Heart right ventricle (tissue), 16 donors: ENCODE measurements around the gene RDH16. TPM values are rescaled to one million over a fixed set of nuclear protein-coding genes. Genes with fewer than 3 reads are reported as not detected.
A peak's percentile ranks its signal among the peaks of the same experiment; 100 is the strongest.

Source experiments
- ATAC-seq, 8 donors: fragments of 200-7000 bp; cut with Tn5 transposase; one replicate each; pipeline ENCODE4 v1.9.1; 2020; ENCODE audit warnings: mild to moderate bottlenecking in 8 of 8, moderate library complexity in 8 of 8, moderate number of reproducible peaks in 1 of 8
- DNase-seq, 2 donors: peaks; one replicate each; pipeline ENCODE4 v3.0.0-alpha.2; 2020
- H3K27ac ChIP-seq, 10 donors: fragments of 200-600 bp; sonication (generic) in 2 of 10; one replicate each; pipeline versions ENCODE4 v1.5.0 to v1.8.0; 2020 to 2022; ENCODE audit warnings: mild to moderate bottlenecking in 3 of 10
- H3K27me3 ChIP-seq, 7 donors: fragments of 200-600 bp; one replicate each; pipeline ENCODE4 v1.8.0; 2021 to 2022; ENCODE audit warnings: mild to moderate bottlenecking in 2 of 7
- H3K36me3 ChIP-seq, 9 donors: fragments of 200-600 bp; sonication (generic) in 1 of 9; one replicate each; pipeline versions ENCODE4 v1.5.0 to v1.8.0; 2020 to 2022; ENCODE audit warnings: mild to moderate bottlenecking in 2 of 9
- H3K4me1 ChIP-seq, 9 donors: fragments of 200-600 bp; sonication (generic) in 1 of 9; one replicate each; pipeline versions ENCODE4 v1.5.0 to v1.8.0; 2020 to 2022; ENCODE audit warnings: mild to moderate bottlenecking in 4 of 9
- H3K4me3 ChIP-seq, 10 donors: fragments of 200-600 bp; sonication (generic) in 2 of 10; one replicate each; pipeline versions ENCODE4 v1.5.0 to v1.8.0; 2020 to 2022; ENCODE audit warnings: mild to moderate bottlenecking in 7 of 10, moderate library complexity in 2 of 10
- H3K9me3 ChIP-seq, 11 donors: fragments of 200-600 bp in 10 of 11; sonication (generic) in 2 of 11; one replicate each; pipeline versions ENCODE4 v1.5.0 to v1.8.0; 2013 to 2022; ENCODE audit warnings: mild to moderate bottlenecking in 2 of 11, control low read depth in 1 of 11, moderate library complexity in 1 of 11
- WGBS, 2 donors: extraction: QIAGEN DNeasy Blood & Tissue Kit; methylation state at CpG; one replicate each; pipeline ENCODE4 v1.1.7; 2013; ENCODE audit warnings: inconsistent platforms in 1 of 2; 5-methylcytosine and 5-hydroxymethylcytosine counted together
- intact Hi-C, 10 donors: fragments of 100-400 bp; cut with DNase I; formaldehyde crosslinking; loops; one replicate each; pipeline versions ENCODE4 v1.11.1 to v1.14.2; 2022
- polyA plus RNA-seq, 2 donors: library from polyadenylated mRNA; stranded (reverse); fragments of 200-250 nt; gene quantifications; one replicate each; pipeline ENCODE4 v1.2.3, GENCODE V29; 2013
- total RNA-seq, 10 donors: library from RNA; stranded (reverse); fragmentation: NEBNext Ultra II Directional in 3 of 10; extraction: Animal tissue kit (Norgen Biotek cat#: 25700) in 3 of 10; gene quantifications; one replicate each; pipeline versions ENCODE4 v1.2.1 to v1.2.4, GENCODE V29; 2021 to 2023
- TF ChIP-seq, protein P1 (sequence below), 9 donors: fragments of 200-600 bp; sonication (generic) in 2 of 9; IDR thresholded peaks; one replicate each; pipeline versions ENCODE4 v1.5.0 to v1.8.0; 2021 to 2022; ENCODE audit warnings: antibody characterized with exemption in 9 of 9, mild to moderate bottlenecking in 5 of 9, moderate library complexity in 1 of 9
- donor health status: Arrhythmogenic right ventricular cardiomyopathy.
- donor health status: ischemic (EF 13 %, LVEDD 7.1; RV severe dilation, severe dysfunction).
- donor health status: healthy with polysubstance abuse.
- donor health status: DM: no; HTN: yes; CAD: no.
- donor health status: DM: no; HTN: no; CAD: no.
- donor health status: ischemic (EF 25% LVEDD 6.9; RV normal size, moderate dysfunction).
- donor health status: ischemic (EF 25% LVEDD 5.7; RV mildly dilated, moderate dysfunction).
- donor health status: healthy.
- donor health status: DM: yes; HTN: yes; CAD: no.
- donor health status: Ischemic cardiomyopathy.
- donor health status: ischemic (EF 35%, LVEDD 5.7; RV mildly dilated, moderate dysfunction).
- donor health status: nonischemic (EF 11% LVEDD 7.7; RV severe dilation, severe dysfunction).
- donor health status: DM: yes; HTN: yes; CAD: no.
- donor health status: PGD.
- donor health status: ischemic (EF 29% LVEDD 5.4; RV normal size, mild dysfunction).
- donor health status: nonischemic (EF 23%, LVEDD 6.1; RV moderate dilation, normal function).

Gene RDH16
- total and polyA plus RNA-seq, 12 donors, result 0.12 to 0.59 (median 0.23) TPM; not detected in 2

DNA sequence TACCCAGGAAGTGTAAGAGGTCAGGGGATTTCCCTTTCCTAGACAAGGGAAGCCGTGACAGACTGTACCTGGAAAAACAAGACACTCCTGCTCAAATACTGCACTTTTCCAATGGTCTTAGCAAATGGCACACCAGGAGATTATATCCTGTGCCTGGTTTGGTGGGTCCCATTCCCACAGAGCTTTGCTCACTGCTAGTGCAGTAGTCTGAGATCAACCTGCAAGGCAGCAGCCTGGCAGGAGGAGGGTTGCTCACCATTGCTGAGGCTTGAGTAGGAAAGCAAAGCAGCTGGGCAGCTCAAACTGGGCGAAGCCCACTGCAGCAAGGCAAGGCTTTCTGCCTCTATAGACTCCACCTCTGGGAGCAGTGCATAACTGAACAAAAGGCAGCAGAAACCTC lies 1.0 kb upstream of the RDH16 start:
- DNase-seq, result no peak
- no peak overlapping the region for H3K4me3 ChIP-seq
- no peak overlapping the region for H3K27ac ChIP-seq
- WGBS, 2 donors, result 79 to 84% methylated on average over 2 of the region's 2 CpGs
- H3K4me1 ChIP-seq, result peaks cover 0 to 5% (median 0%) of the 10 kb centered on the region in 9 donors
- intact Hi-C loops, result no loop called here
- no peaks in the 10 kb centered on the region for H3K27me3 ChIP-seq
- H3K36me3 ChIP-seq, result no peaks in the 10 kb centered on the region
- H3K9me3 ChIP-seq, result peaks cover 0 to 21% (median 6%) of the 10 kb centered on the region in 11 donors
- no peak for ATAC-seq
- TF ChIP-seq, protein P1, sequence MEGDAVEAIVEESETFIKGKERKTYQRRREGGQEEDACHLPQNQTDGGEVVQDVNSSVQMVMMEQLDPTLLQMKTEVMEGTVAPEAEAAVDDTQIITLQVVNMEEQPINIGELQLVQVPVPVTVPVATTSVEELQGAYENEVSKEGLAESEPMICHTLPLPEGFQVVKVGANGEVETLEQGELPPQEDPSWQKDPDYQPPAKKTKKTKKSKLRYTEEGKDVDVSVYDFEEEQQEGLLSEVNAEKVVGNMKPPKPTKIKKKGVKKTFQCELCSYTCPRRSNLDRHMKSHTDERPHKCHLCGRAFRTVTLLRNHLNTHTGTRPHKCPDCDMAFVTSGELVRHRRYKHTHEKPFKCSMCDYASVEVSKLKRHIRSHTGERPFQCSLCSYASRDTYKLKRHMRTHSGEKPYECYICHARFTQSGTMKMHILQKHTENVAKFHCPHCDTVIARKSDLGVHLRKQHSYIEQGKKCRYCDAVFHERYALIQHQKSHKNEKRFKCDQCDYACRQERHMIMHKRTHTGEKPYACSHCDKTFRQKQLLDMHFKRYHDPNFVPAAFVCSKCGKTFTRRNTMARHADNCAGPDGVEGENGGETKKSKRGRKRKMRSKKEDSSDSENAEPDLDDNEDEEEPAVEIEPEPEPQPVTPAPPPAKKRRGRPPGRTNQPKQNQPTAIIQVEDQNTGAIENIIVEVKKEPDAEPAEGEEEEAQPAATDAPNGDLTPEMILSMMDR (IDR thresholded peaks at IDR 0.05), result no peak

DNA sequence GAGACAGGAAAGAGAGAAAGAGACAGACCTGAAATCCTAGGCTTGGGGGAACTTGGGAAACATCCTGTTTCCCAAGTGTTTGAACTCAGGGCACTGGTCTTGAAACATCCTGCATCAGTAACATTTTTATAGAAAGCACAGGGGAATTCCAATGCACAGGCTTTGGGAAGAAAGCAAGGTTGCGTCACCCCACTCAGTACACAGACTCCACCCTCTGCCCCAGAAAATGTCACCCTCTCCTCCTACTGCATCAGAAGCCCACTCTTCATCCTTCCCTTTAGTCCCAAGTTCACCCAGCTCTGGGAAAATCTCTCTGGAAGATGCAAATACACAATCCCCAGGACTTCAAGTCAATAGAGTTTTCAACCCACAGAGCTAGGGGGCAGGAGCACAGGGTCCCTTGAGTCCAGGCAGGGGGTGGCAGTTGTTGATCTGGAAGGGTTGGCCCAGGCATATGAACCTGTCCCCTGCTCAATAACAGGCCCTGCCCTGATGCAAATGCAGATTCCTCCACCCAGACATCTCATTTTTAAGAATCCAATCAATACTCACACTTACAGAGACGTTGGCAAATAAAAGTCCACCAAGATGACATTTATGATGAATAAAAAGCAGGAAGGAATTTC lies 1.7 kb downstream of the RDH16 start:
- 66 to 74% methylated on average over 2 of the region's 2 CpGs for WGBS, 2 donors
- Histone ChIP-seq H3K9me3 (peaks cover 0 to 21% (median 6%) of the 10 kb centered on the region in 11 donors), H3K4me1 (peaks cover 0 to 5% (median 0%) of the 10 kb centered on the region in 9 donors), H3K4me3 (no peak overlapping the region), H3K27ac (no peak overlapping the region), H3K27me3 (no peaks in the 10 kb centered on the region), H3K36me3 (no peaks in the 10 kb centered on the region)
- DNase-seq (no peak), ATAC-seq (peak in 1 of 8 donors; percentile 42)
- TF ChIP-seq, protein P1 (IDR thresholded peaks at IDR 0.05), result no peak
- intact Hi-C loops, result no loop called here

DNA sequence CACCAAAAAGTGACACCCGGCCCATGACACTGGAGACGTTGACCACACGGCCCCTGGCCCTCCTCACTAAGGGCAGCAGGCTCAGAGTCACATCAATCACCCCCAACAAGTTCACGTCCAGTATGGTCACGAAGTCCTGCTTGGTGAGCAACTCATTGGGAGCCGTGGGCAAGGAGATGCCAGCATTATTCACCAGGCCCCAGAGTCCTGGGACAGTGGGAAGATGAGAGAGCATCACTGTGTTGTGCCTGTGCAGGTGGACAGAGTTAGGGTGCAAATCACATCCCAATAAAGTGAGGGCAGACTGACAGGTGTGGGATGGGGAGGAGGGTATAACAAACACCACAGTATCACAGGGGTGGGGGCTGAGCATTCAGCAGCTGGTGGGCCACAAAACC lies 2.5 kb downstream of the RDH16 start:
- TF ChIP-seq, protein P1 (IDR thresholded peaks at IDR 0.05), result no peak
- Histone ChIP-seq H3K4me1 (peaks cover 0 to 5% (median 0%) of the 10 kb centered on the region in 9 donors), H3K4me3 (no peak overlapping the region), H3K27ac (no peak overlapping the region), H3K36me3 (no peaks in the 10 kb centered on the region), H3K9me3 (peaks cover 0 to 21% (median 6%) of the 10 kb centered on the region in 11 donors), H3K27me3 (no peaks in the 10 kb centered on the region)
- 80 to 81% methylated on average over 6 of the region's 6 CpGs for WGBS, 2 donors
- intact Hi-C loops, result no loop called here
- DNase-seq (no peak), ATAC-seq (no peak)

- ATAC-seq (no peak), DNase-seq (no peak)
- Histone ChIP-seq H3K36me3 (no peaks in the 10 kb centered on the region), H3K27me3 (no peaks in the 10 kb centered on the region), H3K4me1 (peaks cover 0 to 5% (median 0%) of the 10 kb centered on the region in 9 donors), H3K9me3 (peaks cover 0 to 16% (median 6%) of the 10 kb centered on the region in 11 donors), H3K27ac (no peak overlapping the region), H3K4me3 (no peak overlapping the region)
- 90 to 94% methylated on average over 6 of the region's 6 CpGs for WGBS, 2 donors
- TF ChIP-seq, protein P1 (IDR thresholded peaks at IDR 0.05), result no peak
- intact Hi-C loops, result no loop called here
Observed at GRCh38 chr12:56954057-56954957, 3.1 kb downstream of the RDH16 start.
